Measurements from ENCODE around the gene CDAN1. TPM values are rescaled to one million over a fixed set of nuclear protein-coding genes. Genes with fewer than 3 reads are reported as not detected.

The CDAN1 gene
- polyA plus RNA-seq, 1 donor from 2014 or later: 16.8 TPM

DNA sequence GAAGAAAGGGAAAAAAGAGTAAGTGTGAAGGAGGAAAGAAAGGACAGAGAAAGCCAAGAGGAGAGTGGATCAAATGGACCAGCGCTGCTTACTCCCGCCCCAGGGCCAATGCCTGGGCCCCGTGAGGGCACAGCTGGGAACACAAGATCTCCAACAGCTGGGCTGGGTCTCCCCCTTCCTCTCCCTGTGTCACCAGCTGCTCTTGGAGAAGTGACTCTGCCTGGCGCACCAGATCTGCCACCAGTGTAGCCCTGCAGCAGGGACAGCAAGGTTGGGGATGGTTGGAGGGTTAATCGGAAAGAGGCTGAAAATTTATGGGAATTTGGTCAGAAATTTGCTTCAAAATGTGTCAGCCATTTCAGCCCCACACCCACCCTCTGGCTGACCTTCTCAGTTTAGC is 8.4 kb downstream of the CDAN1 start:
- no peak overlapping the region for H3K4me3 ChIP-seq (ENCODE audit: low read length)
- no peak overlapping the region for H3K9ac ChIP-seq (ENCODE audit: low read length)
- TF ChIP-seq, protein P1, sequence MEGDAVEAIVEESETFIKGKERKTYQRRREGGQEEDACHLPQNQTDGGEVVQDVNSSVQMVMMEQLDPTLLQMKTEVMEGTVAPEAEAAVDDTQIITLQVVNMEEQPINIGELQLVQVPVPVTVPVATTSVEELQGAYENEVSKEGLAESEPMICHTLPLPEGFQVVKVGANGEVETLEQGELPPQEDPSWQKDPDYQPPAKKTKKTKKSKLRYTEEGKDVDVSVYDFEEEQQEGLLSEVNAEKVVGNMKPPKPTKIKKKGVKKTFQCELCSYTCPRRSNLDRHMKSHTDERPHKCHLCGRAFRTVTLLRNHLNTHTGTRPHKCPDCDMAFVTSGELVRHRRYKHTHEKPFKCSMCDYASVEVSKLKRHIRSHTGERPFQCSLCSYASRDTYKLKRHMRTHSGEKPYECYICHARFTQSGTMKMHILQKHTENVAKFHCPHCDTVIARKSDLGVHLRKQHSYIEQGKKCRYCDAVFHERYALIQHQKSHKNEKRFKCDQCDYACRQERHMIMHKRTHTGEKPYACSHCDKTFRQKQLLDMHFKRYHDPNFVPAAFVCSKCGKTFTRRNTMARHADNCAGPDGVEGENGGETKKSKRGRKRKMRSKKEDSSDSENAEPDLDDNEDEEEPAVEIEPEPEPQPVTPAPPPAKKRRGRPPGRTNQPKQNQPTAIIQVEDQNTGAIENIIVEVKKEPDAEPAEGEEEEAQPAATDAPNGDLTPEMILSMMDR (IDR thresholded peaks at IDR 0.05; ENCODE audit: poor library complexity, severe bottlenecking): no peak
- no peak for TF ChIP-seq EP300 (conservative IDR thresholded peaks at IDR 0.05; ENCODE audit: poor library complexity, severe bottlenecking)
- no peak for TF ChIP-seq MXI1 (conservative IDR thresholded peaks at IDR 0.05; ENCODE audit: poor library complexity, severe bottlenecking)
- no peak for TF ChIP-seq RAD21 (conservative IDR thresholded peaks at IDR 0.05)
- no peak for TF ChIP-seq TAF1 (IDR thresholded peaks at IDR 0.05; ENCODE audit: low read depth)
- no peak for TF ChIP-seq SMC3 (conservative IDR thresholded peaks at IDR 0.05; ENCODE audit: poor library complexity)
- TF ChIP-seq, protein P2, sequence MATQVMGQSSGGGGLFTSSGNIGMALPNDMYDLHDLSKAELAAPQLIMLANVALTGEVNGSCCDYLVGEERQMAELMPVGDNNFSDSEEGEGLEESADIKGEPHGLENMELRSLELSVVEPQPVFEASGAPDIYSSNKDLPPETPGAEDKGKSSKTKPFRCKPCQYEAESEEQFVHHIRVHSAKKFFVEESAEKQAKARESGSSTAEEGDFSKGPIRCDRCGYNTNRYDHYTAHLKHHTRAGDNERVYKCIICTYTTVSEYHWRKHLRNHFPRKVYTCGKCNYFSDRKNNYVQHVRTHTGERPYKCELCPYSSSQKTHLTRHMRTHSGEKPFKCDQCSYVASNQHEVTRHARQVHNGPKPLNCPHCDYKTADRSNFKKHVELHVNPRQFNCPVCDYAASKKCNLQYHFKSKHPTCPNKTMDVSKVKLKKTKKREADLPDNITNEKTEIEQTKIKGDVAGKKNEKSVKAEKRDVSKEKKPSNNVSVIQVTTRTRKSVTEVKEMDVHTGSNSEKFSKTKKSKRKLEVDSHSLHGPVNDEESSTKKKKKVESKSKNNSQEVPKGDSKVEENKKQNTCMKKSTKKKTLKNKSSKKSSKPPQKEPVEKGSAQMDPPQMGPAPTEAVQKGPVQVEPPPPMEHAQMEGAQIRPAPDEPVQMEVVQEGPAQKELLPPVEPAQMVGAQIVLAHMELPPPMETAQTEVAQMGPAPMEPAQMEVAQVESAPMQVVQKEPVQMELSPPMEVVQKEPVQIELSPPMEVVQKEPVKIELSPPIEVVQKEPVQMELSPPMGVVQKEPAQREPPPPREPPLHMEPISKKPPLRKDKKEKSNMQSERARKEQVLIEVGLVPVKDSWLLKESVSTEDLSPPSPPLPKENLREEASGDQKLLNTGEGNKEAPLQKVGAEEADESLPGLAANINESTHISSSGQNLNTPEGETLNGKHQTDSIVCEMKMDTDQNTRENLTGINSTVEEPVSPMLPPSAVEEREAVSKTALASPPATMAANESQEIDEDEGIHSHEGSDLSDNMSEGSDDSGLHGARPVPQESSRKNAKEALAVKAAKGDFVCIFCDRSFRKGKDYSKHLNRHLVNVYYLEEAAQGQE (IDR thresholded peaks at IDR 0.05; ENCODE audit: borderline replicate concordance): no peak
- TF ChIP-seq EZH2 (IDR thresholded peaks at IDR 0.05; ENCODE audit: borderline replicate concordance, insufficient read depth, low read length, poor library complexity, severe bottlenecking): no peak
- TF ChIP-seq POLR2AphosphoS5 (IDR thresholded peaks at IDR 0.05): no peak
- H3K79me2 ChIP-seq (replicated peaks; ENCODE audit: insufficient read depth, low read length): no peaks in the 10 kb centered on the region
- H3K4me2 ChIP-seq (ENCODE audit: low read length): no peak overlapping the region
- H2AFZ ChIP-seq (ENCODE audit: low read depth, low read length): no peak overlapping the region
- H3K27ac ChIP-seq (ENCODE audit: low read length): no peak overlapping the region
- peaks cover 5% of the 10 kb centered on the region for H3K36me3 ChIP-seq (ENCODE audit: insufficient read depth, low read length)
- H3K9me3 ChIP-seq (ENCODE audit: low read length): no peaks in the 10 kb centered on the region
- H4K20me1 ChIP-seq (ENCODE audit: insufficient read depth): no peaks in the 10 kb centered on the region
- H3F3A ChIP-seq (ENCODE audit: insufficient read depth, low read length, poor library complexity, severe bottlenecking): no peaks in the 10 kb centered on the region
- no peaks in the 10 kb centered on the region for H3K9me2 ChIP-seq (ENCODE audit: insufficient read depth, low read length)
- no peaks in the 10 kb centered on the region for H3K27me3 ChIP-seq (ENCODE audit: insufficient read depth, low read depth, low read length)

DNA sequence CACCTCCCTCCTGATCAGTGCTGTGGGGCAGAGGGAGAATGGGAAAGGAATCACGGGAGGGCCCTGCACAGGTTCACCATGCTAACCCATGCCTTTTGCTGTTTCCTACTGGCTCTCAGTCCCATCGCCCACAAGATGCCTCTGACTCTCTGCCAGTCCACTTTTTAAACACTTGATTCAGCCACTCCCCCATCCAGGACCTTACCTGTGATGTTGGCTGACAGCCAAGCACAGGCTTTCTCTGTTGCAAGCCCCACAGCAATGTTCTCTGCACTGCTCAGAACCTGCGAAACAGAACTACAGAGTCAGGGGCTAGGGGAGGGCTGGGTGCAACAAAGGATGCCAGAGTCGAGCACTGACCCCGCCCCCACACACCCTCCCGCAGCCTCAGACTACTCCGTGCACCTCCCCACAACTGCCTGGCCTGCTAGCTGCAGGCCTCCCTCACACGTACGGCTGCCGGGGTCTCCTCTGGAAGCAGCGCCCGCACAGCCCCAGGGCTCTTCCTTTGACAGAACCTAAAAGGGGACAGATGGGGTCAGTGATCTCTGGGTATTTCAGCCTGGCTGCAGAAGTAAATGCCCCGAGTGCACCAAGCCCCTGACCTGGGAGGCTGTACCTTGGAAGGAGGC is 9.1 kb downstream of the CDAN1 start:
- Histone ChIP-seq H3K27ac (ENCODE audit: low read length) (no peak overlapping the region), H4K20me1 (ENCODE audit: insufficient read depth) (no peaks in the 10 kb centered on the region), H3K4me2 (ENCODE audit: low read length) (no peak overlapping the region), H3K4me3 (ENCODE audit: low read length) (no peak overlapping the region), H2AFZ (ENCODE audit: low read depth, low read length) (no peak overlapping the region), H3K9me3 (ENCODE audit: low read length) (no peaks in the 10 kb centered on the region), H3K79me2 (replicated peaks; ENCODE audit: insufficient read depth, low read length) (no peaks in the 10 kb centered on the region), H3K27me3 (ENCODE audit: insufficient read depth, low read depth, low read length) (no peaks in the 10 kb centered on the region), H3K9ac (ENCODE audit: low read length) (no peak overlapping the region), H3K36me3 (ENCODE audit: insufficient read depth, low read length) (peaks cover 5% of the 10 kb centered on the region), H3F3A (ENCODE audit: insufficient read depth, low read length, poor library complexity, severe bottlenecking) (no peaks in the 10 kb centered on the region), H3K9me2 (ENCODE audit: insufficient read depth, low read length) (no peaks in the 10 kb centered on the region)
- TF ChIP-seq EZH2 (IDR thresholded peaks at IDR 0.05; ENCODE audit: borderline replicate concordance, insufficient read depth, low read length, poor library complexity, severe bottlenecking) (no peak), EP300 (conservative IDR thresholded peaks at IDR 0.05; ENCODE audit: poor library complexity, severe bottlenecking) (no peak), TAF1 (IDR thresholded peaks at IDR 0.05; ENCODE audit: low read depth) (no peak), SMC3 (conservative IDR thresholded peaks at IDR 0.05; ENCODE audit: poor library complexity) (no peak), RAD21 (conservative IDR thresholded peaks at IDR 0.05) (no peak), POLR2AphosphoS5 (IDR thresholded peaks at IDR 0.05) (no peak), MXI1 (conservative IDR thresholded peaks at IDR 0.05; ENCODE audit: poor library complexity, severe bottlenecking) (no peak)
- TF ChIP-seq, protein P2 (IDR thresholded peaks at IDR 0.05; ENCODE audit: borderline replicate concordance): no peak
- TF ChIP-seq, protein P1 (IDR thresholded peaks at IDR 0.05; ENCODE audit: poor library complexity, severe bottlenecking): no peak

All from neural cell (in vitro differentiated cells).